ENCODE measurements around the gene CACNA1S. TPM values are rescaled to one million over a fixed set of nuclear protein-coding genes. Genes with fewer than 3 reads are reported as not detected.

CACNA1S gene
- total RNA-seq, 1 experiment from 2014 or later, result not detected

DNA sequence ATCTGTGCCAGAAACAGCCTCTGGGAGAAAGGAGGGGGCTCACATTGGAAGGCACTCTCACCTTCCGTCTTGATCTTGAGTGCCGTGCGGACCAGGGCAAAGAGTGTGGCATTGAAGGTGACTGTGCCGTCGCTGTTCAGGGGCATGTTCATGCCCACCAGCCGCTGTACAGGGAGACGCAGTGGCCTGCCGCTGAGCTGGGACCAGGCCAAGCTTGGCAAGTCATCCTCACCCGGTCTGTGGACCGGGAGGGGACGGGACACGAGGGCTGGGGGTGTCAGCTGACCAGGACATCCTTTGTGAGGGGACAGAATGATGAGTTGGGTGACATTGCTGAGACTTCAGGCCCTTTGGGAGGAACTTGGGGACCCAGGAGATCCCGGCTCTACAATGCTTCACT, 63.7 kb downstream of the CACNA1S start:
- no peak overlapping the region for H3K56ac ChIP-seq (ENCODE audit: insufficient read length, low read depth, low read length)
- no peak overlapping the region for H4K91ac ChIP-seq (ENCODE audit: insufficient read length, low read depth, low read length)
- Mint-ChIP-seq H3K4me1 (peaks cover 5 to 16% of the 10 kb centered on the region in 2 experiments), H3K36me3 (ENCODE audit: insufficient read depth in 1 of 3, low read depth in 3 of 3) (no peaks in the 10 kb centered on the region), H3K4me3 (no peak overlapping the region), H3K27ac (no peak overlapping the region), H3K27me3 (ENCODE audit: low read depth) (peaks cover 9% of the 10 kb centered on the region), H3K9me3 (no peaks in the 10 kb centered on the region)
- H3K9ac ChIP-seq (ENCODE audit: extremely low read depth, insufficient read length, low read length), result no peak overlapping the region
- H3K4me2 ChIP-seq (ENCODE audit: insufficient read depth, insufficient read length, low read length), result no peak overlapping the region
- H3K4ac ChIP-seq (ENCODE audit: low read depth, low read length), result no peak overlapping the region
- H2BK120ac ChIP-seq (ENCODE audit: low read depth, low read length, poor library complexity, severe bottlenecking), result no peak overlapping the region
- H3K9me3 ChIP-seq (ENCODE audit: control insufficient read depth, low read depth, low read length), result no peaks in the 10 kb centered on the region
- no peaks in the 10 kb centered on the region for H3K4me1 ChIP-seq (ENCODE audit: insufficient read depth, low read length)
- H3T11ph ChIP-seq (ENCODE audit: low read length), result no peak overlapping the region
- no peak overlapping the region for H3K23ac ChIP-seq (ENCODE audit: insufficient read length, low read depth, low read length)
- WGBS (ENCODE audit: extremely low coverage, insufficient read length, low lambda C conversion rate), result no CpG with 5 or more reads among the region's 13 CpGs
- TF ChIP-seq, protein P1, sequence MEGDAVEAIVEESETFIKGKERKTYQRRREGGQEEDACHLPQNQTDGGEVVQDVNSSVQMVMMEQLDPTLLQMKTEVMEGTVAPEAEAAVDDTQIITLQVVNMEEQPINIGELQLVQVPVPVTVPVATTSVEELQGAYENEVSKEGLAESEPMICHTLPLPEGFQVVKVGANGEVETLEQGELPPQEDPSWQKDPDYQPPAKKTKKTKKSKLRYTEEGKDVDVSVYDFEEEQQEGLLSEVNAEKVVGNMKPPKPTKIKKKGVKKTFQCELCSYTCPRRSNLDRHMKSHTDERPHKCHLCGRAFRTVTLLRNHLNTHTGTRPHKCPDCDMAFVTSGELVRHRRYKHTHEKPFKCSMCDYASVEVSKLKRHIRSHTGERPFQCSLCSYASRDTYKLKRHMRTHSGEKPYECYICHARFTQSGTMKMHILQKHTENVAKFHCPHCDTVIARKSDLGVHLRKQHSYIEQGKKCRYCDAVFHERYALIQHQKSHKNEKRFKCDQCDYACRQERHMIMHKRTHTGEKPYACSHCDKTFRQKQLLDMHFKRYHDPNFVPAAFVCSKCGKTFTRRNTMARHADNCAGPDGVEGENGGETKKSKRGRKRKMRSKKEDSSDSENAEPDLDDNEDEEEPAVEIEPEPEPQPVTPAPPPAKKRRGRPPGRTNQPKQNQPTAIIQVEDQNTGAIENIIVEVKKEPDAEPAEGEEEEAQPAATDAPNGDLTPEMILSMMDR (conservative IDR thresholded peaks at IDR 0.05), result no peak
- H3K79me1 ChIP-seq (ENCODE audit: insufficient read depth, low read depth, low read length, poor library complexity, severe bottlenecking), result no peaks in the 10 kb centered on the region
- no peak overlapping the region for H2AFZ ChIP-seq (ENCODE audit: low read length)
- no peak overlapping the region for H2BK15ac ChIP-seq (ENCODE audit: low read depth, low read length)
- H3K27me3 ChIP-seq (ENCODE audit: insufficient read depth, low read length), result no peaks in the 10 kb centered on the region
- no peak overlapping the region for H2BK20ac ChIP-seq (ENCODE audit: low read depth, low read length, poor library complexity, severe bottlenecking)
- H2BK12ac ChIP-seq (ENCODE audit: insufficient read length, low read depth, low read length), result no peak overlapping the region
- no peaks in the 10 kb centered on the region for H3K79me2 ChIP-seq (ENCODE audit: insufficient read depth, low read length)
- H3K23me2 ChIP-seq (ENCODE audit: insufficient read length, low read depth, low read length, poor library complexity, severe bottlenecking), result no peaks in the 10 kb centered on the region
- no peak overlapping the region for H3K18ac ChIP-seq (ENCODE audit: insufficient read length, low read depth, low read length)
- no peak overlapping the region for H2AK5ac ChIP-seq (ENCODE audit: insufficient read length, low read length)
- DNase-seq, result no peak
- no peak overlapping the region; the same call in 1 of the 2 replicates for H3K14ac ChIP-seq (ENCODE audit: insufficient read depth, low read length)
- no peak overlapping the region for H2BK5ac ChIP-seq (ENCODE audit: insufficient read length, low read length)
- H4K5ac ChIP-seq (ENCODE audit: insufficient read length, low read depth, low read length), result no peak overlapping the region
- no peaks in the 10 kb centered on the region for H4K20me1 ChIP-seq (ENCODE audit: control insufficient read depth, insufficient read depth, insufficient read length)
- H4K8ac ChIP-seq (replicated peaks; ENCODE audit: insufficient read length, low read depth, low read length), result no peak overlapping the region
- H3K27ac ChIP-seq (ENCODE audit: insufficient read length, low read depth, low read length), result no peak overlapping the region

All from H9 (cell line).